ENCODE results near the gene PTCD1. TPM values are rescaled to one million over a fixed set of nuclear protein-coding genes. Genes with fewer than 3 reads are reported as not detected.

PTCD1 gene
- total RNA-seq, 1 donor, result 8.2 TPM

DNA sequence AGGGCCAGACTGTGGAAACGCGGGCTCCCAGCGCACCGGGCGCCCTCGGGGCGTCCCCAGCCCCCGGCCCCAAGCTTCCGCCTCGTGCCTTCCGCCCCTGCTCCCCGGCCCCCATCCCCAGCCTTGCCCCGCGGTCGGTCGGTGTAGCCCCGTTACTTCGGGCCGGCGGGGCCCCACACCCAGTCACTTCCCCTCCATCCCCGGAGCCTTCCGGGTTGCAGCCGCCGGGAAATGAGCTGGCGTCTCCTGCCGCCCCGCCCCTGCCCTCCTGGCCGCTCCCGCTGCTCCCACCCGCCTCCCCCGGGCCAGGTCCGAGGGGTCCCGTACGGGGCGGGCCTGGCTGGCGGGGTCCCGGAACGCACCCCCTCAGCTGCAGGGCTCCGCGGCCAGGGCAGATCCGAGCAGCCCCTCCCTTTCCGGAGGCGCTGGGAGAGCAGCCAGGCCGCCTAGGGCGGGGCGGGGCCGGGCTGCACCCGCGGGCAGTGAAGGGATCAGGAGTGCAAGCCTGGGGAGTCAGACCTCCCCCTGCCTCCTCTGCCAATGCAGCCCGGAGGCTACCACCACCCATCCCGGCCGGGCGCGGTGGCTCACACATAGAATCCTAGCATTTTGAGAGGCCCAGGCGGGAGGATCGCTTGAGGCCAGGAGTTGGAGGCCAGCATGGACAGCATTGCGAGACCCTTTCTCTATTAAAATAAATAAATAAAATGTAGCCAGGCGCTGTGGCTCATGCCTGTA, 63.4 kb downstream of the PTCD1 start:
- H3K4me3 ChIP-seq (ENCODE audit: low read depth, low read length), result peak overlapping the region; percentile 78
- peak; percentile 68 for DNase-seq (ENCODE audit: low read depth)

GRCh38 chr7:99374111-99375064, 64.2 kb downstream of the PTCD1 start, which contains the start of gene ARPC1B:
ARPC1B (plus strand) TSS chr7:99374730; CDS start chr7:99385715, 10,985 bp downstream.
- H3K4me3 ChIP-seq (ENCODE audit: low read depth, low read length), result peak within 1 kb of the TSS; percentile 78
- peak; percentile 67 for DNase-seq (ENCODE audit: low read depth)
- TF ChIP-seq, protein P1, sequence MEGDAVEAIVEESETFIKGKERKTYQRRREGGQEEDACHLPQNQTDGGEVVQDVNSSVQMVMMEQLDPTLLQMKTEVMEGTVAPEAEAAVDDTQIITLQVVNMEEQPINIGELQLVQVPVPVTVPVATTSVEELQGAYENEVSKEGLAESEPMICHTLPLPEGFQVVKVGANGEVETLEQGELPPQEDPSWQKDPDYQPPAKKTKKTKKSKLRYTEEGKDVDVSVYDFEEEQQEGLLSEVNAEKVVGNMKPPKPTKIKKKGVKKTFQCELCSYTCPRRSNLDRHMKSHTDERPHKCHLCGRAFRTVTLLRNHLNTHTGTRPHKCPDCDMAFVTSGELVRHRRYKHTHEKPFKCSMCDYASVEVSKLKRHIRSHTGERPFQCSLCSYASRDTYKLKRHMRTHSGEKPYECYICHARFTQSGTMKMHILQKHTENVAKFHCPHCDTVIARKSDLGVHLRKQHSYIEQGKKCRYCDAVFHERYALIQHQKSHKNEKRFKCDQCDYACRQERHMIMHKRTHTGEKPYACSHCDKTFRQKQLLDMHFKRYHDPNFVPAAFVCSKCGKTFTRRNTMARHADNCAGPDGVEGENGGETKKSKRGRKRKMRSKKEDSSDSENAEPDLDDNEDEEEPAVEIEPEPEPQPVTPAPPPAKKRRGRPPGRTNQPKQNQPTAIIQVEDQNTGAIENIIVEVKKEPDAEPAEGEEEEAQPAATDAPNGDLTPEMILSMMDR (IDR thresholded peaks at IDR 0.05; ENCODE audit: insufficient read depth, low read depth, low read length), result no peak

More for the DNA sequence above, 63.4 kb downstream of the PTCD1 start:
- TF ChIP-seq, protein P1 (IDR thresholded peaks at IDR 0.05; ENCODE audit: insufficient read depth, low read depth, low read length), result no peak

DNA sequence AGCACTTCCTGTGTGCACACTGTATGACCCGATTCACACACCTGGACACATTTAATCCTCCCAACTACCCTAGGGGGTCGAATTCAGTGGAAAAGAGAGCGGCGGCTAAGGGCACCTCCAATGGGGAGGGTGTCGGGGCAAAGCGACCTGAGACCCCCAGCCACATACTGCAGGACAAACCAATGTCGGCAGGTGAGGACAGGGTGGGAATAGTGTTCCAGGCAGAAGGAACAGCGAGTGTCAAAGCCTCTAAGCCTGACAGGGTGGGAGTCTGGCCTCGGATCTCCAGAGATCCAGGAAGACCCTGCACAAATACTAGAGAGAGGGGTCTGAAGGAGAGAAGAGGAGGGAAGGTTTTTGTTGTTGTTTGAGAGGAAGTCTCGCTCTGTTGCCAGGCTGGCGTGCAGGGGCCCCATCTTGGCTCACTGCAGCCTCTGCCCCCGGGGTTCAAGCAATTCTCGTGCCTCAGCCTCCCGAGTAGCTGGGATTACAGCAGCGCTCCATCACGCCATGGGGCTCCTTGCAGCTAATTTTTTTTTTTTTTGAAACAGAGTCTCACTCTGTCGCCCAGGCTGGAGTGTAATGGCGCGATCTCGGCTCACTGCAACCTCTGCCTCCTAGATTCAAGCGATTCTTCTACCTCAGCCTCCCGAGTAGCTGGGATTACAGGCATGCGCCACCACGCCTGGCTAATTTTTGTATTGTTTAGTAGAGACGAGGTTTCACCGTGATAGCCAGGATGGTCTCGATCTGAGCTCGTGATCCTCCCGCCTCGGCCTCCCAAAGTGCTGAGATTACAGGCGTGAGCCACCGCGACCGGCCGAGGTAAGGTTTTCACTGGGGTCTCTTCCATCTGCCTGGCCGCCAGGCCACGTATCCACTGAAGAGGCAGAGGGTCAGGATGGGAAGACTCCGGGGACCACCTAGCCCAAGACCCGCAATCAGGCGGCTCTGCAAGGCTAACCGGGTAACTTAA, 65.2 kb downstream of the PTCD1 start:
- no peak for DNase-seq (ENCODE audit: low read depth)
- peak overlapping the region; percentile 78 for H3K4me3 ChIP-seq (ENCODE audit: low read depth, low read length)

DNA sequence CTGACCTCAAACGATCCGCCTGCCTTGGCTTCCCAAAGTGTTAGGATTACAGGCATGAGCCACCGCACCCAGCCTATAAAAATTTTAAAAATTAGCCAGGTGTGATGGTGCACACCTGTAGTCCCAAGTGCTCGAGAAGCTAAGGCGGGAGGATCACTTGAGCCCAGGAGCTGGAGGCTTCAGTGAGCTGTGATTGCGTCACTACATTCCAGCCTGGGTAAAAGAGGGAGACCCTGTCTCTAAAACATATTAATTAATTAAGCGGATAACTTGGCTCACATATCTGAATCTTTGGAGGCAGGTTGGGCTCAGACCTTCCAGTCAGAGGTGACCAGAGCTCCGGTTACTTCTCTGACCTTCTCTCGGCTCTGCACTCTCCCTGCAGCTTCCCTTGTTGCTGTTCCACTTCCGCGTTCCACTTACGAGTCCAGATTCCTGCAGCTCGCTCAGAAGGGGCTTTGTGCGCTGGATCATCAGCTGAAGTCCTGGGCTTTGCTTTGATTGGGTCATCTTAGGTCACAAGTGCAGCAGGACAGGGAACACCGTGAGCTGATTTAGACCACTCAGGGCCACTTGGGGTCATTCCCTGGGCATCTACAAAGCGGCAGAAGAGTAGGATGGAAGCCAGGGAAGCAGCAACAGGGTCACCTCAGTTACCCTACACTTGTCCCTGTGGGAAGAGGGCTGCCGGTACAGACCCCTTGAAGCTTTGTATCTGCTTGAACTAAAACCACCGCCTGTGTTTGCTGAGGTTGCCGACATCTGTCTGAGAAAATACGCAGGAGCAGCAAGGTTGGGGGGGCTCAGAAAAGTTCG, 66.1 kb downstream of the PTCD1 start:
- peak; percentile 51 for DNase-seq (ENCODE audit: low read depth)
- H3K4me3 ChIP-seq (ENCODE audit: low read depth, low read length), result no peak overlapping the region
- TF ChIP-seq, protein P1 (IDR thresholded peaks at IDR 0.05; ENCODE audit: insufficient read depth, low read depth, low read length), result no peak

More for the DNA sequence above, 65.2 kb downstream of the PTCD1 start:
- TF ChIP-seq, protein P1 (IDR thresholded peaks at IDR 0.05; ENCODE audit: insufficient read depth, low read depth, low read length), result no peak

DNA sequence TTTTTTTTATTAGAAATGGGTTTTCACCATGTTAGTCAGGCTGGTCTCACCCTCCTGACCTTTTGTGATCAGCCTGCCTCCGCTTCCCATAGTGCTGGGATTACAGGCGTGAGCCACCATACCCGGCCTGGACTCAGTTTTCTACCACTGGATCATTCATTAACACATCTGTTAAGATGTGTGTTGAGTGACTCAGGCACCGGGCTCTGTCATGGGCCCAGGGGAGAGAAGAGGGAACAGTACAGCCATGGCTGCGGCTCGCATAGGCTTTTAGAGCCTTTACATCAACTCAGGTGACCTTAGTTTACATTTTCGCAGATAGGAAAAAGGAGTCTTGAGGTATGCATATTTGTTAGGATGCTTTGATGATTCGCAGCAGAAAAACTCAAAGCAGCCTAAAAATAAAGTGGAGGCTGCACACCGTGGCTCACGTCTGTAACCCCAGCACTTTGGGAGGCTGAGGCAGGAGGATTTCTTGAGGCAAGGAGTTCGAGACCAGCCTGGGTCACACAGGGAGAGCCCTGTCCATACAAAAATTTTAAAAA, 67.2 kb downstream of the PTCD1 start:
- no peak overlapping the region for H3K4me3 ChIP-seq (ENCODE audit: low read depth, low read length)
- TF ChIP-seq, protein P1 (IDR thresholded peaks at IDR 0.05; ENCODE audit: insufficient read depth, low read depth, low read length), result no peak
- DNase-seq (ENCODE audit: low read depth), result no peak

All from fibroblast of villous mesenchyme (primary cell).